ENCODE data around the gene RP2.

- TF ChIP-seq YY1 (IDR thresholded peaks at IDR 0.05; ENCODE audit: insufficient read depth, insufficient read length) (no peak), ZNF274 (IDR thresholded peaks at IDR 0.05; ENCODE audit: low read depth, low read length) (no peak)
These were observed 40.2 kb upstream of the RP2 start for GRCh38 chrX:46796574-46797191.

Data from NT2/D1 (cell line).